Upper lobe of left lung (tissue), 6 donors: Measurements from ENCODE around the gene FARP1. TPM values are rescaled to one million over a fixed set of nuclear protein-coding genes. Genes with fewer than 3 reads are reported as not detected.
A peak's percentile ranks its signal among the peaks of the same experiment; 100 is the strongest.

Source experiments
- ATAC-seq, 2 donors: fragments of 200-7000 bp; cut with Tn5 transposase; one replicate each; pipeline ENCODE4 v1.9.1; 2022; ENCODE audit warnings: mild to moderate bottlenecking in 2 of 2, moderate library complexity in 2 of 2; ENCODE audit not compliant: low FRiP score in 2 of 2
- DNase-seq, 2 donors: peaks; one replicate each; pipeline ENCODE4 v3.0.0-alpha.2; 2019 to 2020
- H3K27ac ChIP-seq, 4 donors: fragments of 200-600 bp; sonication (generic); one replicate each; pipeline ENCODE4 v1.5.1; 2016 to 2019
- H3K27me3 ChIP-seq, 4 donors: fragments of 200-600 bp; sonication (generic); one replicate each; pipeline ENCODE4 v1.5.1; 2017 to 2019
- H3K36me3 ChIP-seq, 4 donors: fragments of 200-600 bp; sonication (generic); one replicate each; pipeline ENCODE4 v1.5.1; 2016 to 2019
- H3K4me1 ChIP-seq, 4 donors: fragments of 200-600 bp; sonication (generic); one replicate each; pipeline ENCODE4 v1.5.1; 2018 to 2019
- H3K4me3 ChIP-seq, 4 donors: fragments of 200-600 bp; sonication (generic); one replicate each; pipeline ENCODE4 v1.5.1; 2017 to 2019; ENCODE audit warnings: mild to moderate bottlenecking in 2 of 4, moderate library complexity in 1 of 4
- H3K9me3 ChIP-seq, 4 donors: fragments of 200-600 bp; sonication (generic); one replicate each; pipeline ENCODE4 v1.5.1; 2018 to 2019
- CTCF ChIP-seq, 6 experiments: fragments of 450-650 bp in 4 of 6; fragments of 200-600 bp in 2 of 6; sonication (generic) in 2 of 6; IDR thresholded peaks; one replicate each; pipeline ENCODE4 v1.5.1; 2016 to 2019; ENCODE audit warnings: antibody characterized with exemption in 6 of 6
- EP300 ChIP-seq, 4 donors: sonication (generic); formaldehyde crosslinking; IDR thresholded peaks; one replicate each; pipeline ENCODE4 v1.5.1; 2017; ENCODE audit warnings: antibody characterized with exemption in 4 of 4, control low read depth in 2 of 4
- POLR2A ChIP-seq, 4 donors: fragments of 450-650 bp; IDR thresholded peaks; one replicate each; pipeline ENCODE4 v1.5.1; 2016 to 2017; ENCODE audit warnings: antibody characterized with exemption in 4 of 4, mild to moderate bottlenecking in 2 of 4
- POLR2AphosphoS5 ChIP-seq, 2 donors: sonication (generic); formaldehyde crosslinking; IDR thresholded peaks; one replicate each; pipeline ENCODE4 v1.5.1; 2017; ENCODE audit warnings: antibody characterized with exemption in 2 of 2
- WGBS, 2 donors: methylation state at CpG; one replicate each; pipeline ENCODE4 v1.1.5; 2017 to 2018; 5-methylcytosine and 5-hydroxymethylcytosine counted together
- total RNA-seq, 6 donors: library from RNA; depleted of rRNA in 4 of 6; stranded (reverse); fragments of >200 nt in 4 of 6; gene quantifications; one replicate each; pipeline versions ENCODE4 v1.1.0 to v1.2.1, GENCODE V29; 2016 to 2021
- donor health status: DM: no; HTN: no; CAD: no; lungs with moderate emphysema.
- donor health status: DM: no; HTN: yes; CAD: no; lungs with severe emphysema.

Gene FARP1
- total RNA-seq, 6 donors from 2014 or later, result 65.7 to 111 (median 91.8) TPM

- no peak for TF ChIP-seq POLR2AphosphoS5 (IDR thresholded peaks at IDR 0.05)
- TF ChIP-seq CTCF (IDR thresholded peaks at IDR 0.05), result no peak
- no peak for TF ChIP-seq EP300 (IDR thresholded peaks at IDR 0.05)
- no peak for TF ChIP-seq POLR2A (IDR thresholded peaks at IDR 0.05)
- ATAC-seq (no peak), DNase-seq (no peak)
- H3K36me3 ChIP-seq, result no peaks in the 10 kb centered on the region
- 81 to 86% methylated on average over 6 of the region's 6 CpGs for WGBS, 2 donors
- no peaks in the 10 kb centered on the region for H3K9me3 ChIP-seq
- H3K4me1 ChIP-seq, result peaks cover 24 to 42% (median 35%) of the 10 kb centered on the region in 4 donors
- no peaks in the 10 kb centered on the region for H3K27me3 ChIP-seq
- no peak overlapping the region for H3K27ac ChIP-seq
- H3K4me3 ChIP-seq, result no peak overlapping the region
These were observed 78.3 kb downstream of the FARP1 start for GRCh38 chr13:98221234-98221633.

GRCh38 chr13:98222081-98222554 lies 79.2 kb downstream of the FARP1 start:
- Histone ChIP-seq H3K9me3 (no peaks in the 10 kb centered on the region), H3K36me3 (no peaks in the 10 kb centered on the region), H3K27me3 (no peaks in the 10 kb centered on the region), H3K4me1 (peaks cover 16 to 33% (median 26%) of the 10 kb centered on the region in 4 donors), H3K27ac (peak overlapping the region in 1 of 4 donors; percentile 19), H3K4me3 (no peak overlapping the region)
- WGBS, 2 donors, result 58 to 63% methylated on average over 5 of the region's 5 CpGs
- ATAC-seq (no peak), DNase-seq (no peak)
- TF ChIP-seq CTCF (IDR thresholded peaks at IDR 0.05) (no peak), POLR2AphosphoS5 (IDR thresholded peaks at IDR 0.05) (no peak), EP300 (IDR thresholded peaks at IDR 0.05) (no peak), POLR2A (IDR thresholded peaks at IDR 0.05) (no peak)

GRCh38 chr13:98222816-98223215 lies 79.9 kb downstream of the FARP1 start:
- 86 to 90% methylated on average over 7 of the region's 7 CpGs for WGBS, 2 donors
- Histone ChIP-seq H3K4me1 (peaks cover 13 to 26% (median 20%) of the 10 kb centered on the region in 4 donors), H3K27ac (no peak overlapping the region), H3K9me3 (no peaks in the 10 kb centered on the region), H3K4me3 (no peak overlapping the region), H3K27me3 (no peaks in the 10 kb centered on the region), H3K36me3 (no peaks in the 10 kb centered on the region)
- TF ChIP-seq EP300 (IDR thresholded peaks at IDR 0.05) (no peak), POLR2AphosphoS5 (IDR thresholded peaks at IDR 0.05) (no peak), POLR2A (IDR thresholded peaks at IDR 0.05) (no peak), CTCF (IDR thresholded peaks at IDR 0.05) (no peak)
- ATAC-seq (no peak), DNase-seq (no peak)

- TF ChIP-seq POLR2AphosphoS5 (IDR thresholded peaks at IDR 0.05) (no peak), CTCF (IDR thresholded peaks at IDR 0.05) (no peak), POLR2A (IDR thresholded peaks at IDR 0.05) (no peak), EP300 (IDR thresholded peaks at IDR 0.05) (no peak)
- H3K4me1 ChIP-seq, result peaks cover 11 to 25% (median 18%) of the 10 kb centered on the region in 4 donors
These were observed 80.8 kb downstream of the FARP1 start for GRCh38 chr13:98223741-98224140.

GRCh38 chr13:98224557-98224956 lies 81.7 kb downstream of the FARP1 start:
- 89 to 91% methylated on average over 5 of the region's 5 CpGs for WGBS, 2 donors
- Histone ChIP-seq H3K4me1 (peaks cover 11 to 25% (median 18%) of the 10 kb centered on the region in 4 donors), H3K36me3 (no peaks in the 10 kb centered on the region), H3K27me3 (no peaks in the 10 kb centered on the region), H3K9me3 (no peaks in the 10 kb centered on the region), H3K4me3 (no peak overlapping the region), H3K27ac (no peak overlapping the region)
- TF ChIP-seq CTCF (IDR thresholded peaks at IDR 0.05) (no peak), POLR2AphosphoS5 (IDR thresholded peaks at IDR 0.05) (no peak), EP300 (IDR thresholded peaks at IDR 0.05) (no peak), POLR2A (IDR thresholded peaks at IDR 0.05) (no peak)
- DNase-seq (no peak), ATAC-seq (no peak)

More at GRCh38 chr13:98223741-98224140, 80.8 kb downstream of the FARP1 start:
- H3K27ac ChIP-seq, result no peak overlapping the region
- H3K27me3 ChIP-seq, result no peaks in the 10 kb centered on the region
- H3K9me3 ChIP-seq, result no peaks in the 10 kb centered on the region
- H3K36me3 ChIP-seq, result no peaks in the 10 kb centered on the region
- H3K4me3 ChIP-seq, result no peak overlapping the region
- no peak for ATAC-seq
- DNase-seq, result no peak
